K562 (cell line): Measurements from ENCODE around the gene PHF1. TPM values are rescaled to one million over a fixed set of nuclear protein-coding genes. Genes with fewer than 3 reads are reported as not detected.

ENCODE experiments used
- ARHGAP35 ChIP-seq: fragments of 450-650 bp; IDR thresholded peaks from 2 replicates; pipeline ENCODE4 v1.6.1; 2018; ENCODE audit not compliant: partially characterized antibody
- DLX4 ChIP-seq: fragments of 250-450 bp; sonication (Bioruptor Pico); IDR thresholded peaks from 2 replicates; pipeline ENCODE4 v1.6.1; 2021; ENCODE audit warnings: mild to moderate bottlenecking
- E2F5 ChIP-seq: sonication (generic); formaldehyde crosslinking; IDR thresholded peaks from 2 replicates; pipeline ENCODE4 v1.8.0; 2022; ENCODE audit warnings: mild to moderate bottlenecking, missing genetic modification reagents
- E4F1 ChIP-seq: fragments of 250-450 bp; sonication (Bioruptor Pico); IDR thresholded peaks from 2 replicates; pipeline ENCODE4 v1.5.0; 2021; ENCODE audit warnings: mild to moderate bottlenecking, borderline replicate concordance
- ETS1 ChIP-seq: conservative IDR thresholded peaks from 2 replicates; pipeline ENCODE4 v1.6.1; 2011; ENCODE audit warnings: low read depth, mild to moderate bottlenecking, low read length; ENCODE audit not compliant: control insufficient read depth
- EWSR1 ChIP-seq: fragments of 450-650 bp; IDR thresholded peaks from 2 replicates; pipeline ENCODE4 v1.6.1; 2018; ENCODE audit warnings: borderline replicate concordance, mild to moderate bottlenecking, low read depth, moderate library complexity; ENCODE audit not compliant: partially characterized antibody
- FOXK1 ChIP-seq: sonication (generic); formaldehyde crosslinking; IDR thresholded peaks from 2 replicates; pipeline ENCODE4 v1.8.0; 2022; ENCODE audit warnings: missing genetic modification reagents, mild to moderate bottlenecking, borderline replicate concordance
- ID3 ChIP-seq, 2 experiments: fragments of 250-450 bp in 1 of 2; fragments of 450-650 bp in 1 of 2; sonication (Bioruptor Pico) in 1 of 2; IDR thresholded peaks; 2 replicates each; pipeline versions ENCODE4 v1.6.1 to v1.8.0; 2016 to 2021; ENCODE audit warnings: mild to moderate bottlenecking in 2 of 2, moderate library complexity in 2 of 2, missing compliant biosample characterization in 1 of 2, missing genetic modification characterization in 1 of 2
- JUN ChIP-seq, 2 experiments: sonication (generic) in 1 of 2; formaldehyde crosslinking in 1 of 2; IDR thresholded peaks; 2 replicates each; pipeline versions ENCODE4 v1.6.1 to v1.8.0; 2012 to 2022; ENCODE audit warnings: borderline replicate concordance in 2 of 2, mild to moderate bottlenecking in 2 of 2, improper control_type of control experiment in 1 of 2, low read depth in 1 of 2, low read length in 1 of 2, missing genetic modification reagents in 1 of 2
- LARP7 ChIP-seq: fragments of 450-650 bp; IDR thresholded peaks from 2 replicates; pipeline ENCODE4 v1.6.1; 2016
- LCOR ChIP-seq: sonication (generic); formaldehyde crosslinking; IDR thresholded peaks from 2 replicates; pipeline ENCODE4 v1.8.0; 2022; ENCODE audit warnings: mild to moderate bottlenecking, missing genetic modification reagents
- MITF ChIP-seq: IDR thresholded peaks from 2 replicates; pipeline ENCODE4 v1.6.1; 2014; ENCODE audit warnings: antibody characterized with exemption
- NFE2L1 ChIP-seq: fragments of 450-650 bp; IDR thresholded peaks from 2 replicates; pipeline ENCODE4 v1.6.1; 2016; ENCODE audit warnings: missing genetic modification characterization, low read depth, mild to moderate bottlenecking, missing compliant biosample characterization, moderate library complexity, borderline replicate concordance
- SRSF9 ChIP-seq: fragments of 200-400 bp; formaldehyde crosslinking; IDR thresholded peaks from 2 replicates; pipeline ENCODE4 v1.6.1; 2017; ENCODE audit warnings: low read depth, low read length, borderline replicate concordance
- TAF1 ChIP-seq: IDR thresholded peaks from 2 replicates; pipeline ENCODE4 v1.6.1; 2011; ENCODE audit warnings: mild to moderate bottlenecking, low read length, moderate library complexity; ENCODE audit not compliant: insufficient read depth, control insufficient read depth, severe bottlenecking; ENCODE audit errors: extremely low read depth
- TEAD1 ChIP-seq, 2 experiments: fragments of 450-650 bp in 1 of 2; sonication (generic) in 1 of 2; formaldehyde crosslinking; IDR thresholded peaks; 2 replicates each; pipeline versions ENCODE4 v1.4.0 to v1.8.0; 2020 to 2022; ENCODE audit warnings: mild to moderate bottlenecking in 2 of 2, missing genetic modification reagents in 1 of 2
- polyA plus RNA-seq, 8 experiments: library from polyadenylated mRNA; depleted of rRNA in 4 of 8; stranded (reverse) in 5 of 8; unstranded in 3 of 8; fragments of >200 nt; fragmentation: Nextera tagmentation in 2 of 8; fragmentation: Illumina TruSeq in 1 of 8; extraction: Ambion mirVana in 2 of 8; extraction: Trizol in 1 of 8; gene quantifications; 2 replicates each; pipeline versions ENCODE4 v1.2.1 to v1.2.3, GENCODE V29; 2011 to 2014; ENCODE audit warnings: inconsistent platforms in 1 of 8, missing spikeins in 1 of 8
- total RNA-seq, 7 experiments: library from RNA; depleted of rRNA in 6 of 7; stranded (reverse); fragments of >200 nt in 6 of 7; fragmentation: Illumina TruSeq in 2 of 7; extraction: Trizol in 2 of 7; gene quantifications; 2 replicates each; pipeline versions ENCODE4 v1.2.1 to v1.2.3, GENCODE V29; 2011 to 2021; ENCODE audit warnings: low replicate concordance in 1 of 7

PHF1 gene
- total and polyA plus RNA-seq, 9 of the 15 experiments (the other 6 are each of a cell fraction or from before 2014, with no cell fraction given) = 3.7 to 64.2 (median 33.7) TPM

GRCh38 chr6:33454009-33454946 lies 43.5 kb downstream of the PHF1 start, which contains the start of gene ZBTB9 (continued):
- TF ChIP-seq NFE2L1 (tag) (no peak), MITF (no peak), ID3 (CRISPR knock-in tag; IDR thresholded peaks at IDR 0.05) (no peak), ID3 (tag; IDR thresholded peaks at IDR 0.05) (peak; percentile 70; the same call in 1 of the 2 replicates), E4F1 (CRISPR knock-in tag) (no peak), TEAD1 (CRISPR knock-in tag; IDR thresholded peaks at IDR 0.05) (peak; percentile 34 to 86; a peak in 1 of 4 replicates), LARP7 (0 out of 2 replicates have a peak, but pooled peaks have one; percentile 74), TAF1 (peak; percentile 75), FOXK1 (CRISPR knock-in tag) (peak; percentile 48; the same call in 1 of the 2 replicates), E2F5 (CRISPR knock-in tag) (0 out of 2 replicates have a peak, but pooled peaks have one; percentile 83), LCOR (CRISPR knock-in tag) (peak; percentile 81), SRSF9 (no peak), JUN (IDR thresholded peaks at IDR 0.05; ENCODE audit: borderline replicate concordance, low read depth, low read length) (peak; percentile 65; the same call in 1 of the 2 replicates), JUN (CRISPR knock-in tag; IDR thresholded peaks at IDR 0.05; ENCODE audit: borderline replicate concordance) (no peak), EWSR1 (no peak), ARHGAP35 (no peak), DLX4 (CRISPR knock-in tag) (no peak), ETS1 (peak; percentile 93)
